Measurements from ENCODE around the gene ENPEP.

The ENPEP gene

GRCh38 chr4:110610940-110611831 lies 135.2 kb downstream of the ENPEP start:
- no peak for DNase-seq (ENCODE audit: extremely low read depth, low read depth)
- TF ChIP-seq CTCF (IDR thresholded peaks at IDR 0.05; ENCODE audit: low read depth, low read length, missing control alignments): no peak
- H3K4me3 ChIP-seq (replicated peaks; ENCODE audit: low read depth, low read length): 0 out of 2 replicates have a peak overlapping the region, but pooled peaks have one; percentile 3

GRCh38 chr4:110611968-110612447 lies 136.1 kb downstream of the ENPEP start:
- no peak for TF ChIP-seq CTCF (IDR thresholded peaks at IDR 0.05; ENCODE audit: low read depth, low read length, missing control alignments)
- DNase-seq (ENCODE audit: extremely low read depth, low read depth): no peak
- no peak overlapping the region for H3K4me3 ChIP-seq (replicated peaks; ENCODE audit: low read depth, low read length)

- no peak for DNase-seq (ENCODE audit: extremely low read depth, low read depth)
- no peak for TF ChIP-seq CTCF (IDR thresholded peaks at IDR 0.05; ENCODE audit: low read depth, low read length, missing control alignments)
- no peak overlapping the region for H3K4me3 ChIP-seq (replicated peaks; ENCODE audit: low read depth, low read length)
Measured at GRCh38 chr4:110612631-110613269, 136.8 kb downstream of the ENPEP start.

- no peak overlapping the region for H3K4me3 ChIP-seq (replicated peaks; ENCODE audit: low read depth, low read length)
- no peak for TF ChIP-seq CTCF (IDR thresholded peaks at IDR 0.05; ENCODE audit: low read depth, low read length, missing control alignments)
- no peak for DNase-seq (ENCODE audit: extremely low read depth, low read depth)
Measured at GRCh38 chr4:110613745-110614144, 137.8 kb downstream of the ENPEP start.

- no peak overlapping the region for H3K4me3 ChIP-seq (replicated peaks; ENCODE audit: low read depth, low read length)
- no peak for DNase-seq (ENCODE audit: extremely low read depth, low read depth)
- no peak for TF ChIP-seq CTCF (IDR thresholded peaks at IDR 0.05; ENCODE audit: low read depth, low read length, missing control alignments)
Measured at GRCh38 chr4:110614173-110614963, 138.4 kb downstream of the ENPEP start.

Measured in HFF-Myc (cell line).